NCI-H774 (cell line): Measurements from ENCODE around the gene SLC12A8.

Experiments
- DNase-seq: peaks from one replicate; lab custom pipeline; 2025; lab: John Stamatoyannopoulos, UW

SLC12A8 gene

DNA sequence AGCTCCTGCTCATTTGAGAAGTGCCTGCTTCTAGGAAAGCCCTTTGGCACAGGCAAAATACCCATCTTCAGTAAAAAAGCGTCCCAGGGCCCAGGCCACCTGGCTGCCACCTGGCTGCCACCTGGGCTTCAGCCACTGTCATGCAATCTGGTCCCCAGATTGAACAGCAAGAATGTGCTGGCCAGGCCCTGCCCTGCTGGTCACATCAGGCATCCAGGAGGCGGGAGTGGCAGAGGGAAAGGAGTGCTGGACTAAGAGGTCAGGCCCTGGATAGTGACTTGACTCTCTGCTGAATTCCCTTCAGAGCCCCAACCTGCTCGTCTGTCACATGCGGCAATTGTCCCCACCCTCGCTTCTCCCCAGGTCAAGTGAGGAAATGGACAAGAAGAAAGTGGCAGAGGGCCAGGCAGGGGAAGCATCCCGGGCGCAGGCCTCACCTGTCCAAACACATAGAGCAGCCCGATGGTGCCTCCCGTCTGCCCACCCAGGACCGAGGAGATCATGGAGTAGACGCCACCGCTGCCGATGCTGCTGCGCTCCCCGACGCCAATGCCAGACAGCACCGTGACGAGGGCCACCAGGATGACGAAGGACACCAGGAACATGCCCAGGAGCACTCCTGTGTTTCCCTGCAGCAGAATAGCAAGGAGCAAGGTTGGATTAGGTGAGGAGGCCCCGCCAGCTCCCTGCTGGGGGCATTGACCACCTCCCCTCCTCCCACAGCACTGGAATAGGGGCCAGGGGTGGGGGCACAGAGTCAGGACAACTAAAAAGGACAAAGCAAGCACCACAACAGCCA is 25.5 kb downstream of the SLC12A8 start:
- no peak for DNase-seq

DNA sequence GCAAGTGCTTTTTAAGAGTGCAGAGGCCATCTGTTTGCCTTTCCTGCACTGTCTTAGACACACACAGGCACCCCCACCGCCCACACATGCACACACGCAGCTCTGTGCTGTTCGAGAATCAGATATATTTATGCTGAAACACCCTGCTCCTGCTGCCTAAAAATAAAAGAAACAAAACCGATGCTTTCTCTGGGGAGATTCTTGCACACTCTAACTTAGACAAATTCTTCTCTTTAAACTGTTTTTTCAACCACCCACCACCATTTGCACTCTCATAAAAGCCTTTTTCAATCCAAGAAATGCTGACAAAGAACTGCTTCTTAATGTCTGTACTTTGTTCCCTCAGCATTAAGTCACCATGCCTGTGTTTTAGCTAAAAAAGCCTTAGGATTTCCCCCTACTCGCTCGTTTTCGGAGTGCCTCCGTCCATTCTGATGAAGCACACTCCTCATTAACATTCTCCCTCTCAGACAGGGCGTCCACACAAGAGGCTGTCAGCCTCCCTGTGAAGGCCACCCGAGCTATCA is 26.2 kb downstream of the SLC12A8 start:
- no peak for DNase-seq

DNA sequence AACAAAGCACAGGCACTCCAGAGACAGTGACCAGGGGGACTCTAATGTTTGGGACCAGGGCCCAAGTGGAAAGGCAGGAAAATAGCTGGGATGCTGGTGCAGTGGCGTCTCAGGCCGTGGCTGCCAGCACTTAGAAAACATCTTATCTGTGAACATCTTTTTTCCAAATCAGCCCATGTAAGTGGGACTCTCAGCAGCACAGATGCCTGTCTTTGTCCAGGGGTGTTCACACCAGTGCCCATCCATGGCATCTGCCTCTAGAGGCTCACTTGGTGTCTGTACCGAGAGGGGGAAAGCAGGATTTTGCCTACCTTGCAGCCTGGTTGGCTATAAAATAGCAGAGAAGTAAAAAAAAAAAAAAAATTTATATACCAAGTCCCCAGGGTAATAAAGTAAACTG is 26.7 kb downstream of the SLC12A8 start:
- no peak for DNase-seq

DNA sequence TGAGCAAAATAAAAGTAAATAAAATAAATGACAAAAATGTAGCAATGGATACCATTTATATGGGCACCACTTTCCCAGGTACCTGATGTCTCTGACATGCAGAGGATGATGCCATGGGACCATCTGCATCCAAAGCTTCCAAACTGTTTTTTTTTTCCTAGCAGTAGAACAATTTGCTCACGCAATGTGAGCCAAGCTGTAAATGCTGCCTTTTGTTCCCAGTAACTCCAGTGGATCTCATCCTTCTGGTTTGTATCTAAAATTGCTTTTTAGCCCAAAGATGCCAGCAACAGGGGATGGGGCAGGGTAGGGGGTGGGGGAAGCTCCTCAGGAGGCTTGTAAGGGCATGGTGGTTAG is 32.7 kb downstream of the SLC12A8 start:
- DNase-seq, result no peak

DNA sequence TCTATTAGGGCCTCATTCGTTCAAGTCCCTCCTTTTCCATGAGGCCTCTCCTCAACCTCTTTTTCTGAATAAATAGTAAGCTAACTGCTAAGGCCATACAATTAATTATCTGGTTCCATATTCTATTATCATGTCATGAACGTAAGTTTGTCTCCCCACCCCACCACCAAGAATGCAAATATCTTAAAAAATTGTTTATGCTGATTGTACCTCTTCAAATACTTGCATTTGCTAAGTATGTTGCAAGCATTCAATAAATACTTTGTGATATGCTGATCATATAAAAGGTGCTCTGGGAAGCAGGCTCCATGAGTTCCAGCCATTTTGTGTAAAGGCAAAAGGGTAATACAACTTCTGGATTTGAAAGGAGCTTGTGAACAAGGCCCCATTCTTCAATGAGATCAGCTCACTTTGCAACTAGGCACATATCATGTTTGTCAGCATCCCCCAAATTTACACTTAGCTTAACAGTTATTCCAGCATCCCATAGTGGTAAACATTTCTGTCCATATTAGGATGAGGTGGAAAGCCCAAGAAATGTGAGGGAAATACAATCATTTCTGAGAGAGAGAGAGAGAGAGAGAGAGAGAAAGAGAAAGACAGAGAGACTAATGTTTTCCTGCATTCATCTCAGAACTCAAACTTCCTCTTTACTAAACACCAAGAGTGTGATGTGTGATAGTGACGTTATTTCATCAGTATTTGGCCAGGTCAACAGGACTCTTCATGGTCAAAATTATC is 33.2 kb downstream of the SLC12A8 start:
- DNase-seq, result no peak

DNA sequence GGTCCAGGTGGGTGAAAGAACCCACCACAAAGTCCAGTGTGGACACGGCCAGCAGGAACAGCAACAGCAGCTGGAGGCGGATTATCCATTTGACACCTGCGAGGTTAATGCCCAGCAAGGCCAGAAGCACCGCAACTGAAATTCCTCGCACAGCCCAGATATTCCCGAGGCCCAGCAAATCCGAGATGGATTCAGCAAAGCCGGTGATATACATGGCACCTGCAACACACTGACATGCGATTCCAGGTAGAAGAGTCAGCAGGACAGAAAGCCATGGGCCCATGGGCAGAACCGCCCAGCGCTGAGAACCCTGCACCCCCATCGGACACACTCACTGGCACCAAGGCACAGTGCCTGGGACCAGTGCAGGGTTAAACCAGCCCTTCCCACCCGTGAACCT is 34.8 kb downstream of the SLC12A8 start:
- no peak for DNase-seq

DNA sequence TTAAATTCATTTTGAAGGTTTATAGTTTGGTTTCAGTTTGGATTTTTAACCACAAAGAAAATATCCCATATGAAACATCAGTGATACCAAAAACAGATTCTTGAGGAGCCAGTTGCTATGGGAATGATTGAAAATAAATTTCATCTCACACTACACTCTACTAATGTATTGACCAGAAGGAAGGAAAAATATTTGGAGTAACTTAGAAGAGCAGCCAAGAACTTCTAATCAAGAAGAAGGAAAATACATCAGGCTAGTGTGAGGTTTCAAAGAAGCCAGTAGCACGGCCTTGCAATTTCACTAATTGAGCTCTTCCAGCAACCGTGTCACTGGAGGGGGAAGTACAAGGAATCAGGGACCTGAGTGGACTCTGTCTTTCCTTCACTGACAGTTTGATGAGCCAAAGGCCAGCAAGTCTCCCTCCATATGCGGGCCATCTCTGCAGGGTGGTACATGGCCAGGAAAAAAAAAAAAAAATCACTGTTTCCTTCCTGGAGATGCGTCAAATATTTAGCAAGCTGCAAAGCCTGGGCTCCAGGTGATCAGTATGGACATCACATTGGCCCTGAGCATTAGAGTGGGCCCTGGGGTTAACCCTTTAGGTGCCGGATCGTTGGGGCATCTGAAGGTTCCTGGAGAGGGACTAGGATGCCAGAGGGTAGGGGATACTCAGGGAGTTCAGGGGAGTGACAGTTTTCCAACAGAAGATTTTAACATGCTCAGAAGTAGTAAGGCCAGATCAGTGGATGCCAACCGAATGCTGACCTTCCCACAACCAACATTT is 37.1 kb downstream of the SLC12A8 start:
- DNase-seq, result no peak

DNA sequence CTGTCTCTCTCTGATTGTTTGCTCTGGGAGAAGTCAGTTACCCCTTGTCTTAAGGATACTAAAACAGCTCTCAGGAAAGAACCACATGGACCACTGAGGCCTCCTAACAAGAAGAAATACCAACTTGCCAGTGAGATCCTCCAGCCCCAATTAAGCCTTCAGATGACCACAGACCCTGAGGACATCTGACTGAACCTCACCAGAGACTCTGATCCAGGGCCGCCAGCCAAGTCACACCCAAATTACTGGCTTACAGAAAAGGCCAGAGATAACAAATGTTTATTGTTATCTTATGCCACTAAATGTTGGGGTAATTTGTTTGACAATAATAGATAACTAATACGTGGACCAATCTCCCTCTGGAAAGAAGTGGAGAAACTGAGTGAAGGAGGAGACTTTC is 40.2 kb downstream of the SLC12A8 start:
- no peak for DNase-seq

DNA sequence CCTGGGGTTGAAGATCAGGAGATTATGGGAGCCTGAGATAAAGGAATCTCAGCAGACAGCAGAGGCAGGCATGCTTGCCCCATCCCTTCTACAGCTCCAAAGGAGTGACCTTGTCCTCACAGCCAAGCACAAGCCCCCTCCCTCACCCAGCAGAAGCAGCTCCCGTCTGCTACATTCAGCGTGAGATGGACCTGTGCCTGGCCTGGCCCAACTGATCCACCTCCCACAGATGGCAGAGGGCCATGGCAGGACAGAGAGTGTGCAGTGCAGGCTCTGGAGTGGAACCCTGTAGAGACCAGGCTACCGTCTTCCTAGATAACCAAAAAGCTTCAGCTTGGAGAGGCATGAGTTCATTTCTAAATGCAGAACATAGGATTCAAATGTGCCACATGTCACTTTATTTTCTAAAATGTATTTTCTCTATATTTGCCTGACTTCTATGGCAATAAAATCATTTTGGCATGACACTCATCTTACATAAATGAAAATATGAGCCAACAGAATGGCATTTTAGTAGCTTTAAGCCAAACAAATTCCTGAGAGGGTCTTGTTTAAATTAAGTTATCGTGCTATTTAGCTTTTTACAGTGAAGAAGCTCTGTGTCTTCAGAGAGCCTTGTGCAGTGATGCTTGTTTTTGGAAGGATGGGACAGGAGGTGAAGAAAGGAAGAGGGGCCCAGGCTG is 43.7 kb downstream of the SLC12A8 start:
- DNase-seq, result no peak

DNA sequence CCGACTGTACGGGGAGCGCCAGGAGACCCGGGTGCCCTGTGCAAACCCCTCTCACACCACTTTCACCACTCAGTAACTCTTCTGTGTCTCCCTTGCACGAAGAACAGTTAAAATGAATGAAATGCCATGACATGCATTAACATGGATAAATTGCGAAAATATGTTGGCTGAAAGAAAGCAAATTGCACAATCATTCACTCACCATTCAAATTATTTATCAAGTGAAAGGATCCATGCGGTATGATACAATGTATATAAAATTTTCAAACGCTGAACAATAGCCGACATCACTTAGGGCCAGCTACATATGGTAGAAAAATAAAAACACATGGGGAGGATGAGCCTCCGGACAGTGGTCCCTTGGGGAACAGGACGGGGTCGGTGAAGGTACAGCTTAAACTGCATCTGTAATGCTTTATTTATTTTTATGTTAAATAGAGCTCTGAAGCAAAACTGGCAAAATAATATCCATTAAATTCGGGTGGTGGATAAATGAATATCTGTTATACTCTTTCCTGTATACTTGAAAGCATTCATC is 45.9 kb downstream of the SLC12A8 start:
- DNase-seq, result no peak

DNA sequence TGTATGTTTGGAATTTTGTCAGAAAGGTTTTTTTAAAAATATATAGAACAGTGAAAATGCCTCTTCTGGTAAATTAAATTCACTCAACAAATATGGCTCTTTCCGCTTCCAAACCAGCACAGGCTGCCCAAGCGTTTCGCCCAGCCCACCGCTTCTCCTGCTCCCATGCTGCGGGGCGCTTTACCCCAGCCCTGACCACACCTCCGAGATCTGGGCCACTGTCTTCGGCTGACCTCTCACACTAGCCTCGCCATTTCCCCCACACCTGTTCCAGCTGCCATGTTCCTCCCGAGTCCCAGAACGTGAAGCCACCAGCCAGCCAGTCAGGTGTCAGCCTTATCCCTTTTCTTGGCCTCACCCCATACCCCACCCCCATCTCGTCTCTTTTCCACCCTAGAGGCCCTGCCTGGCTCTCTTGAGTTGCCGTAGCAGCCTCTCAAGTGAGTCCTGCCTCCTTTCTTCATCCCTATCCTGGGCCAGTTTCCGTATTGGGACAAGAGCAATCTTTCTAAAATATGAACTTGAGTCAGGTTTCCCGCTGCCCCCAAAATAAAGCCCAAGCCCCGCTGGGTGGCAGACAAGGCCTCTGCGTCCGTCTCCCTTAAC is 46.5 kb downstream of the SLC12A8 start:
- no peak for DNase-seq

DNA sequence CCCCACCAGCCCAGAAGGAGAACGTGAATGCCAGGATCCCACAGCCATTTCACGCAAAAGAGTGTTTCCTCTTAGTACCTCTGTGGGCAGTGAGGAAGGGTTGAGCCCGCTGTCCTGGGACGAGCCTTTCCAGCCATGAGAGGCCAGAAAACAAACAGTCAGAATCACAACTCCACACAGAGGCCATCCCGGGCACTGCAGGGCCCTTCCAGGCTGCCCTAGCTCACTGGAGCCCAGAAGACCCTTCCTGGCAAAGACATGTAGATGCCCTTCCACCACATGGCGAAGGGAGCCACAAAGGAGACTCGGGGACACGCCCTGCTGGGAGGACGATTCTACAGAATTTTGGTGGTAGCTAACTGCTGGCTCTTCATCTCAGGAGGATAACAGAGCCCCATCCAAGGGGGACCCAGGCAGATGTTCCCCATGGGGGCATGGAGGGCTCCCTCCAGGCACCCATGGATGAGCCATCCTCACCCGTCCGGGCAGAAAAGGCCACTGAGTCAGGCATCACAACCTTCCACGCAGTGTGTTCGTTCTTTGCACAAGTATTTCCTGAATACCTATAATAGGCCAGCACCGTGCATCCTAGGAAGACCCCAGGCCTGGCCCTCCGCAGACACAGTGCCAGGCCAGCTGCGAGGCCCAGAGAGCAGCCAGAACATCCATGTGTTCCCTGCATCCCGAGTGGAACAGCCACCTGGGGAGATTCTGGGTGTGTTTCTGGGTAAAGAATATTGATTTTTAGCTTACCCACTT is 47.2 kb downstream of the SLC12A8 start:
- DNase-seq, result no peak

DNA sequence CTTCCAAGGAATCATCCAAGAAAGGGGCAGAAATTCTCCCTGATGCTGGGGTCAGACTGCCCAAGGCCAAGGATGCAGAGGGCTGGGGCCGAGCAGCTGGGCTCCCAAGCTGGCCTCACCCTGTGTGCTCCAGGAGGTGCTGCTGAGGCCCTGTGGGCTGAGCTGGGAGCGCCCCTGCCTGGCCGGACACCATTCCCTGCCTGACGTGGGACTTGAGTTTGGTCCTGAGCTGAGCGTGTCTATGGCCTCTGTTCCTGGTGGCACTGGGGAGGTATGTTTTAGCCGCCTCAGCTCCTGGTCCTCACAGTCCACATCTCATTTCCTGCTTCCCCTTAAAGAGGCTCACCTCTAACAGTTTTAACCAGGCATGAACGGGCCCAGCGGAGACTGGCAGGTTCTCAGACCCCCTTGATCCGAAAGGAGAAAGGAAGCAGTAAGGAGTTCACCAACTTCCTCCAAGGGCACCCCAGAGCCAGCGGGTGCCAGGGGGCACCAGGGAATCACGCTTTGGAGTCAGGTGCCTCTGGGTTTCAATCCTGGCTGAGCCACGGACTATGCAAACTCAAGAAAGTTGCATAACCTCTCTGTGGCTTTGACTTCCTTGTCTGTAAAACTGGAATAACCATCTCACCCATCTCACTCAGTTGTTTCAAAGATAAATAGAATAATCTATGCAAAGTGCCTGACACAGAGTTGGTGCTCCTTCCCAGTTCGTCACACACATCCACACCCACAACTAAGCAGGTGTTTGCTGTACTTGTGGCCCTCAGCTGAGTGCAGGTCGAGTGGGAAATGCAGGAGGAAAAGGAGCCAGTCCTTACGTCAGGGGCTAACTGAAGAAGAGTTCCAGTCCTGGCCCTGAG is 48.6 kb downstream of the SLC12A8 start:
- DNase-seq, result no peak

DNA sequence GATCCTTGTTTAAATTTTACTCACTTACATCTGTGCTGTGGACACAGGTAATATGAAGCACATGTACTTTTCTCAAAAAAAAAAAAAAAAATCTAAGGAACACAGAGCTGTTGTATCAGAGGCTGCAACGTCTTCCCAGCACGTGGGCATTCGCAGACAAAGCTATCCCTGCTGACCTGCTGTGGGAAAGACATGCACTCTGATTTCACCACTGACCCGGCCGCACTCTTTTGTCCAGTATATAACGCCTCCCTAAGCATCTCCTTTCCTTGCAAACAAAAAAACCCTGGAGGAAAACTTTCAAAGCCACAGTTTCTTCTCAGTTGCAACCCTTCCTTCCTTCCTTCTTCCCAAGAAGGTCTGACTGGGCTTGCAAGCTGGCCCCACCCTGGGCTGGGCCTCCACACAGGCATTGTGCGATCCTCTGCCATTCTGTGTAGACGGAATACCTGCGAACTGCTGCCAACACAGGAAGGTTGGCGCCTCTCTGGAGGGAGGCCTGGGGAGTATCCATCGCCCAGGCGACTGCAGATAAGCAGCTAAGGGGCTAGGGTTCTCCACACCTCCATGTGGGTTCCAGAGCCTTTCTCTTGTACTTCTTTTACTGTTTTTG is 50.8 kb downstream of the SLC12A8 start:
- no peak for DNase-seq

DNA sequence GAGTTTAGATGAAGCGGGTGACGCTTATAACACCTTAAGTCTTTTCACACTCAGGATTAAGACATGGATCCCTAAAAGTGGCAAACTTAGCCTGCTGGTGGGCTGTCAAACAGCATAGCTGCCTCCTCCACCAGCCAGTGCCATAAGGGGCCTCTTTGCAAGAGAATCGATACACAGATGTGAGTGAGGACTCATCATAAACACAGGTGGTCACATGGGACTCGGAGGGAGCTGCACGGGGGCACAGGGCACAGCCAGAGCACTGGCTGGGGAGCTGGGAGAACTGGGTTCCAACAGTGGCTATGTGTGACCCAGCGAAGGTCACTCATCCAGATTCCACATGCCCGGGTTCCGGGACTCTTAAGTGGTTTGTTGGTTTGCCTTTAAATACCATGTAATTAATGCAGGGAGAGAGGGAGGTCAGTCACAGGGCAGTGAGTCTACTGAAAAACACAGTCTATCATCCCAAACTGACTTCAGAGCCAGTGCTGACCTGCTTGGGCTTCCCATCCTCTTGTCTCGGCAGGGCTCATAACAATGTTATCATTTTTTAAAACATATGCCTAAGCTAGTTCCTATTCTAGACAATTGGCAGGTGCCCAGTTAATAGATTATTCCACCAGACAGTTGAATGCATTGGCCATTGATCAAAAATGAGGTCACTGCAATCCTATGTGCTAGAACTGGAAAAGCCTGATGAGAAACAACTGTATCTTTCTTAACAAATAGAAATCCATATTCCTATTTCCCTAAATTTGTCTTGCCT is 51.8 kb downstream of the SLC12A8 start:
- no peak for DNase-seq

DNA sequence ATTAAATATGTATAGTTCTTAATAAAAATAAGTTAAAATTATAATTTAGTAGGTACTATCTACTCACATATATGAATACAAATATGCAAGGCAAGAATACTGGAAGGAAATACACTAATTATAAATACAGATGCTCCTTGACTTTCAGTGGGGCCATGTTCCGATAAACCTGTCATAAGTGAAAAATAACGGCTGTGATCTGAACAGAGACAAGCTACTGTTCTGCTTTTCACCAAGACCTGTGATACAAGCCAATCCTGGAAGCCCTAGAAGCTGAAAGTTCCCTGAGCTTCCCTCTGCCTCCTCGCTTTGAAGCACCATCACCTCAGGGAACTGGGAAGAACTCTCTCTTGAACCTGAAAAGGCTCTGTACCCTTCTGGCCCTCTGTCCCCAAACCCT is 55.4 kb downstream of the SLC12A8 start:
- no peak for DNase-seq

DNA sequence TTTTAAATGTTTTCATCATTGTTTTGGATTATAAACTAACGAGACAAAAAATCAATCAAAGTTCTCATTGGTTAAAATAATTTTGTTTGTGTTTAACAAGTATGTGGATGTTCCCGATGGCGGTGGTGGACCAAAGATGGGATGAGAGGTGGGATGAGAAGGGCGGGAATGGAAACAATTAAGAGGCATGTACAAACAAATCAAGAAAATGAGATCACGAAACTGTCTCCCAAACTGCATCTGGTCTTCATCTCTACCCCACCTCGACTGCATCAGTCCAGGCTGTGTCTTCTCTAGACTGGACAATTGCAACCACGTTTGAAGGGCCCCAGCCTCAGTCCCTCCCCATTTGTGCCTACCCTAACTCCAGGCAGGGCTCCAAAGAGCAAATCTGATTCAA is 56.1 kb downstream of the SLC12A8 start:
- DNase-seq, result no peak

DNA sequence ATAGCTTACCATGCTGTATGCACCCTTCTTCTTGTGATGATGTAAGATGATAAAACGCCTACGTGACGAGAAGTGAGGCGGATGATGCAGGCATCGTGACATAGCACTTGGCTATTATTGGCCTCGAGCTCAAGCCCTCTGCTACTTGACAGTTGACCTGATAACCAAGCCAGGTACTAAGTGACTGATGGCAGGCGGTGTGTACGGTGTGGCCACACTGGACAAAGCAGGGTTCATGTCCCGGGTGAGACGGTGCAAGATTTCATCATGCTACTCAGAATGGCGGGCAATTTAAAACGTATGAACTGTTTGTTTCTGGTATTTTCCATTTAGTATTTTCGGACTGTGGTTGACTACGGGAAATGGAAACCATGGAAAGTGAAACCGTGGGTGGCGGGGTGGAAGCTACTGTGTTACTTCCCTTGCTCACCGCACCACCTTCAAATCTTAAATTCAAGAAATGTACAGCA is 57.7 kb downstream of the SLC12A8 start:
- no peak for DNase-seq
